ENCODE data around the gene NUP133.
"Not testable (repeated sequence)": the region's sequence is repeated elsewhere in the genome, so short reads cannot be mapped to it uniquely, and the experiment has no call there.

The NUP133 gene

DNA sequence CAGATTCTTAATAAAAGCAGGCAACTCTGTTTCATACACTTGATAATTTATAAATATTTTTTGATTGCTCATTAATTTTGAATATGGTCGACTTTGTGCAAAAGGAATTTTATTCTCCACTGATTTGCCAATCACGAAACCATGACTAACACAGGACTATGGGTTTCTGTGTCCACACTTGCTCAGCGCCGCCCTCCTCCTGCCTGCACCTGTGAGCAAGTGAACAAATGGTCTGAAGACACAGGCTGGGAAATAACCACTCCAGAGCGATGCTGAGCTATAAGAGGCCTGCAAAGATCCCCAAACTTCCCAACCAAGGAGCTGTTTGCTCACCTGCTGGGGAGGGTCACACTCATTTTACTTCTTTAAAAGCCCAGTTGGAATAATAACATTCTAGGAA is 30.8 kb upstream of the NUP133 start:
- Histone ChIP-seq H3K27ac (ENCODE audit: low read length) (no peak overlapping the region), H3K4me3 (ENCODE audit: low read length in 2 of 2) (no peak overlapping the region), H3K4me1 (ENCODE audit: control insufficient read depth, insufficient read depth, low read length) (no peaks in the 10 kb centered on the region), H3K36me3 (ENCODE audit: control insufficient read depth in 2 of 2, insufficient read depth in 2 of 2, low read length in 2 of 2) (peaks cover 39 to 47% of the 10 kb centered on the region in 2 donors), H3K27me3 (ENCODE audit: control insufficient read depth in 1 of 2, insufficient read depth in 2 of 2, low read length in 2 of 2) (no peaks in the 10 kb centered on the region), H3K9ac (ENCODE audit: low read length in 2 of 2) (no peak overlapping the region), H3K9me3 (ENCODE audit: control insufficient read depth in 2 of 2, low read length in 2 of 2) (no peaks in the 10 kb centered on the region)

DNA sequence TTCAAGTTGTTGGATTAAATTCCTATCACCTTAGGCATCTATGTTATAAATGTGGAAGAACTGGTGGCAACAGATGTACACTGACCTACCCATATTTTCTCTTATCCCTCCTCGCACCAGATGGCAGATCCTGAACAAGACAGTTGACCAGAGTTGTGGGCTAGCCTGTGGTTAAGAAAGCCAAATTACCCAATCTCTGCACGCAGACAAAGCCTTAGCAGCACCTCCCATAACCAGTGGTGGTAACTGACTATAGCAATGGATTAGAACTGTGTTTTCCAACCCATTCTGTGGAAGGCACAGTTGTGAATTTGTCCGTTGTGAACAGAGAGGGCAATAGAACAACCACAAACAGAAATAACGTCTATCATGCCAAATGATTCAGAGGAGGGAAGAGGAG is 29.8 kb upstream of the NUP133 start:
- H3K36me3 ChIP-seq (ENCODE audit: control insufficient read depth in 2 of 2, insufficient read depth in 2 of 2, low read length in 2 of 2), result peaks cover 33 to 43% of the 10 kb centered on the region in 2 donors

DNA sequence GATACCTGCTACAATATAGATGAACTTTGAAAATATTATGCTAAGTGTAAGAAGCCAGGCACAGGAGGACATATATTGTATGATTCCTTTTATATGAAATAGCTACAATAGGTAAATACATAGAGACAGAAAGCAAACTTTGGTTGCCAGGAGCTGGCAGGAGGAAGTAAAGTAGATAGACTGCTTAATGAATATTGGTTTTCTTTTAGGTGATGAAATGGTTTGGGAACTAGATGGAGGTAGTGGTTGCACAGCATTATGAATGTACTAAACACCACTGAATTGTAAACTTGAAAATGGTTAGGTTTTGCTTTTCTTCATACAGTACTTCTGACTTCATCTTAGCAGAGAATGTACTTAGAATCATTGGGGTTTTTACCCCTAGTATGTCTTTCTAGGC is 28.8 kb upstream of the NUP133 start:
- no peak overlapping the region for H3K9ac ChIP-seq (ENCODE audit: low read length in 2 of 2)
- no peaks in the 10 kb centered on the region for H3K9me3 ChIP-seq (ENCODE audit: control insufficient read depth in 2 of 2, low read length in 2 of 2)
- H3K36me3 ChIP-seq (ENCODE audit: control insufficient read depth in 2 of 2, insufficient read depth in 2 of 2, low read length in 2 of 2), result peaks cover 28 to 36% of the 10 kb centered on the region in 2 donors
- H3K27me3 ChIP-seq (ENCODE audit: control insufficient read depth in 1 of 2, insufficient read depth in 2 of 2, low read length in 2 of 2), result no peaks in the 10 kb centered on the region
- no peak overlapping the region for H3K27ac ChIP-seq (ENCODE audit: low read length)
- H3K4me3 ChIP-seq (ENCODE audit: low read length in 2 of 2), result no peak overlapping the region
- no peaks in the 10 kb centered on the region for H3K4me1 ChIP-seq (ENCODE audit: control insufficient read depth, insufficient read depth, low read length)

More for the DNA sequence above, 29.8 kb upstream of the NUP133 start:
- H3K27me3 ChIP-seq (ENCODE audit: control insufficient read depth in 1 of 2, insufficient read depth in 2 of 2, low read length in 2 of 2), result no peaks in the 10 kb centered on the region
- H3K4me3 ChIP-seq (ENCODE audit: low read length in 2 of 2), result no peak overlapping the region
- no peaks in the 10 kb centered on the region for H3K4me1 ChIP-seq (ENCODE audit: control insufficient read depth, insufficient read depth, low read length)
- H3K27ac ChIP-seq (ENCODE audit: low read length), result no peak overlapping the region
- H3K9me3 ChIP-seq (ENCODE audit: control insufficient read depth in 2 of 2, low read length in 2 of 2), result no peaks in the 10 kb centered on the region
- no peak overlapping the region for H3K9ac ChIP-seq (ENCODE audit: low read length in 2 of 2)

DNA sequence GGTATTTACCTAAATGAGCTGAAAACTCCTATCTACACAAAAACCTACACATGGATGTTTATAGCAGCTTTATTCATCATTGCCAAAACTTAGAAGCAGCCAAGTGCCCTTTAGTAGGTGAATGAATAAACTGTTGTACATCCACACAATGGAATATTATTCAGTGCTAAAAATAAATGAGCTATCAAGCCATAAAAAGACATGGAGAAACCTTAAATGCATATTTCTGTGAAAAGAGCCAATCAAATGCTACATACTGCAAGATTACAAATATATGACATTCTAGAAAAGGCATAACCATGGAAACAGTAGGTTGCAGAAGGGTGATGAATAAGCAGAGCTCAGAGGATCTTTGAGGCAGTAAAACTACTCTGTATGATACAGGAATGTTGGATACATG is 27.1 kb upstream of the NUP133 start:
- peaks cover 37 to 38% of the 10 kb centered on the region in 2 donors for H3K36me3 ChIP-seq (ENCODE audit: control insufficient read depth in 2 of 2, insufficient read depth in 2 of 2, low read length in 2 of 2)

DNA sequence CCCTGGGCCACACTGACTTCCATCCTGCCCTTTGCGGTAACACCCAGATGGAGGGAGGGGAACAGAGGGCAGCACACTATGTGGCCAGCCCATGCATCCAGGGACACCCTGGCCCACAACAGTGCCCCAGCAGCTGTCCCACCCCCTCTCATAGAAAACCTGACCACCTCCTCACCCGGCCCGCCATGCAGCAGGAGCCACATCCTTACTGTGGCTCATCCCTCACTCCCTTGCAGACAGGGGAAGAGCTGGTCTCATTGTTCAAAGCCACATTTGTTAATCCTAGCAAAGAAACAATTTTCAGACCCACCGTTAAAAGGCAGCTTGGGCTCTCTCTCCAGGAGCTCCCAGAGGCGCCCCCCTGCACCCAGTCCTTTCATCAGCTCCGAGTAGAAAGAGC is 23.2 kb upstream of the NUP133 start:
- no peak overlapping the region for H3K9ac ChIP-seq (ENCODE audit: low read length in 2 of 2)
- no peaks in the 10 kb centered on the region for H3K9me3 ChIP-seq (ENCODE audit: control insufficient read depth in 2 of 2, low read length in 2 of 2)
- H3K4me1 ChIP-seq (ENCODE audit: control insufficient read depth, insufficient read depth, low read length), result no peaks in the 10 kb centered on the region
- peaks cover 29 to 34% of the 10 kb centered on the region in 2 donors for H3K36me3 ChIP-seq (ENCODE audit: control insufficient read depth in 2 of 2, insufficient read depth in 2 of 2, low read length in 2 of 2)
- H3K27me3 ChIP-seq (ENCODE audit: control insufficient read depth in 1 of 2, insufficient read depth in 2 of 2, low read length in 2 of 2), result no peaks in the 10 kb centered on the region
- no peak overlapping the region for H3K27ac ChIP-seq (ENCODE audit: low read length)
- H3K4me3 ChIP-seq (ENCODE audit: low read length in 2 of 2), result no peak overlapping the region

More for the DNA sequence above, 27.1 kb upstream of the NUP133 start:
- Histone ChIP-seq H3K4me3 (ENCODE audit: low read length in 2 of 2) (no peak overlapping the region), H3K9ac (ENCODE audit: low read length in 2 of 2) (no peak overlapping the region), H3K27ac (ENCODE audit: low read length) (no peak overlapping the region), H3K27me3 (ENCODE audit: control insufficient read depth in 1 of 2, insufficient read depth in 2 of 2, low read length in 2 of 2) (no peaks in the 10 kb centered on the region), H3K9me3 (ENCODE audit: control insufficient read depth in 2 of 2, low read length in 2 of 2) (no peaks in the 10 kb centered on the region), H3K4me1 (ENCODE audit: control insufficient read depth, insufficient read depth, low read length) (no peaks in the 10 kb centered on the region)

DNA sequence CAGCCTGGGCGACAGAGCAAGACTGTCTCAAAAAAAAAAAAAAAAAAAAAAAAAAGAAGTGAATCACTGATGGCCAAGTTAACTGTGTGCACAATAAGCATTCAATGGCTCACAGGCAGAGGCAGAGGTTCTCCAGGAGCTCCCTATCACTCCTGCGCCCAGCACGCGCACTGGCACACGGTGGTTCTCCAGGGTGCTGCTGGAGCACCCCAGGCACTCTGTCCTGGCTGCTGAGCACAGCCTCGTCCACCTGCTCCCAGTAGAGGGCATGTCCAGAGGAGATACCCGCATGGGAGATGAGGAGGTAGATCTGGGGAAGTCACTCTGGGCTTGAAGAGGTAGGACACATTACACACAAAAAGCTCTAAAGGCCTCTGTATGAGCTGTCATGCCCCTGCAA is 21.5 kb upstream of the NUP133 start:
- Histone ChIP-seq H3K9ac (ENCODE audit: low read length in 2 of 2) (no peak overlapping the region), H3K9me3 (ENCODE audit: control insufficient read depth in 2 of 2, low read length in 2 of 2) (no peaks in the 10 kb centered on the region), H3K27me3 (ENCODE audit: control insufficient read depth in 1 of 2, insufficient read depth in 2 of 2, low read length in 2 of 2) (no peaks in the 10 kb centered on the region), H3K27ac (ENCODE audit: low read length) (no peak overlapping the region), H3K4me1 (ENCODE audit: control insufficient read depth, insufficient read depth, low read length) (no peaks in the 10 kb centered on the region), H3K4me3 (ENCODE audit: low read length in 2 of 2) (no peak overlapping the region), H3K36me3 (ENCODE audit: control insufficient read depth in 2 of 2, insufficient read depth in 2 of 2, low read length in 2 of 2) (peaks cover 34 to 39% of the 10 kb centered on the region in 2 donors)

DNA sequence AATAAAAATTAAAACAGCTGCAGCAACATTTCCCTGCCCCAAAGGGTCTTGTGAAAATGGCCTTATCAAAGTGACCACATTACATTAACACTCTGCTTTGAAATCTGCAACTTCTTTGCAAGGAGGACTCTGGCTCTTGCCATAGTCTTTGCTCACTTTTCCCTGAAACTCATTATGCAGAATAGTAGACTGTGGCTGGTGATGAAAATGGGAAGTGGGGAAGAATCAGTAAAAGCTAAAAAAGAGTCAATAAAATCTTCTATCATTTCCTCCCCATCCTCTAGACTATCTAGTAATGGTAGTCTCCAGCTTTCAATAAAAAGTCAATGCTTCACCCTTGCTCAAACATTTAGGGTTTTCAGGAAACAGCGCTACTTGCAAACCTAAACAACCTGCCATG is 18.6 kb upstream of the NUP133 start:
- no peak overlapping the region for H3K9ac ChIP-seq (ENCODE audit: low read length in 2 of 2)
- peak overlapping the region; percentile 2 for H3K27ac ChIP-seq (ENCODE audit: low read length)
- H3K36me3 ChIP-seq (ENCODE audit: control insufficient read depth in 2 of 2, insufficient read depth in 2 of 2, low read length in 2 of 2), result peaks cover 46 to 54% of the 10 kb centered on the region in 2 donors

DNA sequence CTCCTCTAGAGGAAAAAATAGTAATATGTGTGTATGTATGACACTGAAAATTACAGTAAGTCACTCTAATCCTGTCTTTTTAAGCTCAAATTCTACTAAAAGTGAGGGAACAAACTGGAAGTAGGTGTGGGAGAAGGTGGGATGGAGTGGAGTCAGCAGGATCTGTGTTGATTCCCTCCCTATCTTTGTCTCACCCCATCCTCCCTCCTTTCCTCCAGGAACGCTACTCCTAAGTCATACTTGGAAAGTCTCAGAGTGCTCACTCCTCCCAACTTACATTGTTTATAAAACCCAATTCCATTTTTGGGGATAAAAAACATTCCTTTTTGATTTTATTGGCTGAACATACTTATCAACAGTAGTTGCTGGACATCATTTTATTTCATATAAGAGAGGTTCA is 14.9 kb upstream of the NUP133 start:
- no peaks in the 10 kb centered on the region for H3K9me3 ChIP-seq (ENCODE audit: control insufficient read depth in 2 of 2, low read length in 2 of 2)
- H3K36me3 ChIP-seq (ENCODE audit: control insufficient read depth in 2 of 2, insufficient read depth in 2 of 2, low read length in 2 of 2), result peaks cover 43 to 46% of the 10 kb centered on the region in 2 donors
- no peak overlapping the region for H3K27ac ChIP-seq (ENCODE audit: low read length)
- H3K9ac ChIP-seq (ENCODE audit: low read length in 2 of 2), result peak overlapping the region in 1 of 2 donors; percentile 51
- no peak overlapping the region for H3K4me3 ChIP-seq (ENCODE audit: low read length in 2 of 2)
- peaks cover 7% of the 10 kb centered on the region for H3K4me1 ChIP-seq (ENCODE audit: control insufficient read depth, insufficient read depth, low read length)
- no peaks in the 10 kb centered on the region for H3K27me3 ChIP-seq (ENCODE audit: control insufficient read depth in 1 of 2, insufficient read depth in 2 of 2, low read length in 2 of 2)

More for the DNA sequence above, 18.6 kb upstream of the NUP133 start:
- H3K27me3 ChIP-seq (ENCODE audit: control insufficient read depth in 1 of 2, insufficient read depth in 2 of 2, low read length in 2 of 2), result no peaks in the 10 kb centered on the region
- H3K4me3 ChIP-seq (ENCODE audit: low read length in 2 of 2), result no peak overlapping the region
- H3K4me1 ChIP-seq (ENCODE audit: control insufficient read depth, insufficient read depth, low read length), result peaks cover 7% of the 10 kb centered on the region
- no peaks in the 10 kb centered on the region for H3K9me3 ChIP-seq (ENCODE audit: control insufficient read depth in 2 of 2, low read length in 2 of 2)

DNA sequence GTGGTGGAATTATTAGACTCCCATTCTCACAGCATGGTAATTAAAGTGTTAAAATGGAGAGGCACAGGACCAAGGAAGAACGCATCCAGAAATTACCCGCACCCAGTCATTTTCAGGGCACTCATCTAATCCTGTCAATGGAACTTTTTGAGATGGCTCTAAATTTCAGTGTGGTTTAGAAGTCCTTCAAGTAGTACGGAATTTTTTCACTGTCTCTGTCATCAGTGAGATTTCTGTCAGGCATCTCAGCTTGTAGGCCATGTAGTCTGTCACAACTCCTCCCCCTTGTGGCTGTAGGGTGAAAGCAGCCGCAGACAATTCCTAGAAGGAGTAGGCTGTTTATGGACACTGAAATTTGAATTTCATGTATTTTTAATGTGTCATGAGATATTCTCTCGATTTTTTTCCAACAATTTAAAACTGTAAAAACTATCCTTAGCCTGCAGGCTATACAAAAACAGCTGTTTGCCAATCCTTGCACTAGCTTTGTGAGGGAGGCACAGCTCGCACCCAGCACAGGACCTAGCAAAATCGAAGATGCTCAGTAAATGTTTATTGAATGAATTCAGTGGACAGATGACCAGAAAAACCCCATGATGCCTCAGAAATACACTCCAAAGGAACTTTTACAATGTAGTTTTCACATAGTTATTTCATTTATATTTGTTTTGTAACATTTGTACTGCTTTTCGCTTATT is 6.6 kb upstream of the NUP133 start:
- H3K9me3 ChIP-seq (ENCODE audit: control insufficient read depth in 2 of 2, low read length in 2 of 2), result no peaks in the 10 kb centered on the region
- H3K4me3 ChIP-seq (ENCODE audit: low read length in 2 of 2), result no peak overlapping the region
- peak overlapping the region in 1 of 2 donors; percentile 42 for H3K9ac ChIP-seq (ENCODE audit: low read length in 2 of 2)
- peaks cover 4 to 10% of the 10 kb centered on the region in 2 donors for H3K36me3 ChIP-seq (ENCODE audit: control insufficient read depth in 2 of 2, insufficient read depth in 2 of 2, low read length in 2 of 2)
- H3K27ac ChIP-seq (ENCODE audit: low read length), result no peak overlapping the region
- H3K27me3 ChIP-seq (ENCODE audit: control insufficient read depth in 1 of 2, insufficient read depth in 2 of 2, low read length in 2 of 2), result no peaks in the 10 kb centered on the region
- peaks cover 3% of the 10 kb centered on the region for H3K4me1 ChIP-seq (ENCODE audit: control insufficient read depth, insufficient read depth, low read length)

DNA sequence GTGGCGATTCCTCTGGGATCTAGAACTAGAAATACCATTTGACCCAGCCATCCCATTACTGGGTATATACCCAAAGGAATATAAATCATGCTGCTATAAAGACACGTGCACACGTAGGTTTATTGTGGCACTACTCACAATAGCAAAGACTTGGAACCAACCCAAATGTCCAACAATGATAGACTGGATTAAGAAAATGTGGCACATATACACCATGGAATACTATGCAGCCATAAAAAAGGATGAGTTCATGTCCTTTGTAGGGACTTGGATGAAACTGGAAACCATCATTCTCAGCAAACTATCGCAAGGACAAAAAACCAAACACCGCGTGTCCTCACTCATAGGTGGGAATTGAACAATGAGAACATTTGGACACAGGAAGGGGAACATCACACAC is 3.5 kb upstream of the NUP133 start:
- not testable (repeated sequence) for H3K9me3 ChIP-seq (ENCODE audit: control insufficient read depth in 2 of 2, low read length in 2 of 2); H3K36me3 ChIP-seq (ENCODE audit: control insufficient read depth in 2 of 2, insufficient read depth in 2 of 2, low read length in 2 of 2); H3K9ac ChIP-seq (ENCODE audit: low read length in 2 of 2); H3K27ac ChIP-seq (ENCODE audit: low read length); H3K27me3 ChIP-seq (ENCODE audit: control insufficient read depth in 1 of 2, insufficient read depth in 2 of 2, low read length in 2 of 2); H3K4me3 ChIP-seq (ENCODE audit: low read length in 2 of 2)
- H3K4me1 ChIP-seq (ENCODE audit: control insufficient read depth, insufficient read depth, low read length), result peaks cover 14% of the 10 kb centered on the region

DNA sequence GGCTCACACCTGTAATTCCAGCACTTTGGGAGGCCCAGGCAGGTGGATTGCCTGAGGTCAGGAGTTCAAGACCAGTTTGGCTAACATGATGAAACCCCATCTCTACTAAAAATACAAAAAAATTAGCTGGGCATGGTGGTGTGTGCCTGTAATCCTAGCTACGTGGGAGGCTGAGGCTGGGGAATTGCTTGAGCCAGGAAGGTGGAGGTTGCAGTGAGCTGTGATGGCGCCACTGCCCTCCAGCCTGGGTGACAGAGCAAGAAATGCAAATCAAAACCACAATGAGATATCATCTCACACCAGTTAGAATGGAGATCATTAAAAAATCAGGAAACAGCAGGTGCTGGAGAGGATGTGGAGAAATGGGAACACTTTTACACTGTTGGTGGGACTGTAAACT is 3.1 kb upstream of the NUP133 start:
- not testable (repeated sequence) for H3K36me3 ChIP-seq (ENCODE audit: control insufficient read depth in 2 of 2, insufficient read depth in 2 of 2, low read length in 2 of 2); H3K4me3 ChIP-seq (ENCODE audit: low read length in 2 of 2); H3K9ac ChIP-seq (ENCODE audit: low read length in 2 of 2); H3K27me3 ChIP-seq (ENCODE audit: control insufficient read depth in 1 of 2, insufficient read depth in 2 of 2, low read length in 2 of 2); H3K27ac ChIP-seq (ENCODE audit: low read length); H3K9me3 ChIP-seq (ENCODE audit: control insufficient read depth in 2 of 2, low read length in 2 of 2)
- peaks cover 14% of the 10 kb centered on the region for H3K4me1 ChIP-seq (ENCODE audit: control insufficient read depth, insufficient read depth, low read length)
